NCI-H2107 treated with DMSO at 0.1 percent for 48 hours (cell line): ENCODE data around the gene EN1.

ENCODE experiments used
- DNase-seq: peaks from one replicate; lab custom pipeline; 2025; ENCODE audit not compliant: unreplicated experiment; lab: John Stamatoyannopoulos, UW

The EN1 gene

DNA sequence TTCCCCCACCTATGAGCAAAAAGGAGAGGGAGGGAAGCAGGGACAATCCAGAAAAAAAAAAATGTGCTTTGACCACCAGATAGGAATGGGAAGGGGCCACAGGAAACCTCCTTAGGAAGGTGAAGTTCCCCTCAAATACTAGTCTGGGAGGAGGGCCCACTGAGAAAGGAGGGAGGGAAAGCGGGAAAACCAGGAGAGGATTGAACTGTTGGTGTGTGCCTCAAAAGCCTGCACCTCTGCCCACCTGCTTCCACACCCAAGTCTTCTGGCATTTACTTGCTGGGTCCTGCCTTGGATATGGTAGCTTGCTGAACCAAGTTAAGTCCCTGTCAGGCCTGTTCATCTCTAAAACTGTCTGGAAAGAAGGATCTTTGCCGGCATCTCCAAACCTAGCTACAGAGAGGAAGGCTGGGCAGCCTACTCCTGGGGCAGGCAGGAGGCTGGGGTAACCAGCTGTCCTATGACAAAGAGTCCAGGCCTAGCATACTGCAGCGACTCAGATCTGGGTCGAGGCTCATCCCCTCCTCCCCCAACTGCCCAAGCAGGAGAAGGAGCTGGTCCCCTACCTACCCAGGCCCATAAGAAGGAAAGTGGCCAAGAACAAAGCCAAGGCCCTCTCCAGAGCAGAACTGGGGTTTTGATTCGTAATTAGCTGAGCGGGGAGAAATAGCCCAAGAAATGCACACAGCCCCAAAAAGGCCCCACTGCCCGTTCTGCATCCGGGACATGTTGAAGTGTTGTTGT, 3.0 kb downstream of the EN1 start:
- DNase-seq: no peak

DNA sequence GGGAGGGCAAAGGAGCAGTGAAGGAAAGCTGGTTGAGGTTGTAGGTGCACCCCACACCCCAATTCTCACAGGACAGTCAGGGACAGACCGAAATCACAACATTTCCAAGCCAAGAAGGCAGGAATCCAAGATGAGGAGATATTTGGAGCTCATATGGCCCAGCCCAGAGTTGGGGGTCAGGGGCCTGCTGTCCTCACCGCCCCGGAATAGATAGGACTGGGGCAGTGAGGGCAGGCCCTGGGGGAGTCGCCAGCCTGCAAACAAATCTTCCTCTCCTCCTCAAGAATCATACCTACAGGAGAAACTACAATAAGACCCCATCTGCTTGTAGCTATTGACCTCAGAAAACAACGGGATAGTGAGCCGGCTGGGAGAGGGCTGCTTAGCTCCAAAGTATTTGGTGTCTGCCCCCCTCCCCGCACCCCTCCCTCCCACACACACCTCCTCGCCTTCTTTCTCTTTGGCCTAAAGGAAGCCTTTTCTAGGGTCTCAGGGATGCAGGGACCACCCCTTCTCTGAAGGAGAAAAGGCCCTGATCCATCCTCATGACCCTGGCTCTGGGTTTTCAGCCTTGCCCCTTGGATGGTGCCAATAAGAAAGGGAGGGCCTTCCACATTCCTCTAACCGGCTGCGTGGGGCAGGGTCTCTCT, 3.8 kb downstream of the EN1 start:
- DNase-seq: no peak

DNA sequence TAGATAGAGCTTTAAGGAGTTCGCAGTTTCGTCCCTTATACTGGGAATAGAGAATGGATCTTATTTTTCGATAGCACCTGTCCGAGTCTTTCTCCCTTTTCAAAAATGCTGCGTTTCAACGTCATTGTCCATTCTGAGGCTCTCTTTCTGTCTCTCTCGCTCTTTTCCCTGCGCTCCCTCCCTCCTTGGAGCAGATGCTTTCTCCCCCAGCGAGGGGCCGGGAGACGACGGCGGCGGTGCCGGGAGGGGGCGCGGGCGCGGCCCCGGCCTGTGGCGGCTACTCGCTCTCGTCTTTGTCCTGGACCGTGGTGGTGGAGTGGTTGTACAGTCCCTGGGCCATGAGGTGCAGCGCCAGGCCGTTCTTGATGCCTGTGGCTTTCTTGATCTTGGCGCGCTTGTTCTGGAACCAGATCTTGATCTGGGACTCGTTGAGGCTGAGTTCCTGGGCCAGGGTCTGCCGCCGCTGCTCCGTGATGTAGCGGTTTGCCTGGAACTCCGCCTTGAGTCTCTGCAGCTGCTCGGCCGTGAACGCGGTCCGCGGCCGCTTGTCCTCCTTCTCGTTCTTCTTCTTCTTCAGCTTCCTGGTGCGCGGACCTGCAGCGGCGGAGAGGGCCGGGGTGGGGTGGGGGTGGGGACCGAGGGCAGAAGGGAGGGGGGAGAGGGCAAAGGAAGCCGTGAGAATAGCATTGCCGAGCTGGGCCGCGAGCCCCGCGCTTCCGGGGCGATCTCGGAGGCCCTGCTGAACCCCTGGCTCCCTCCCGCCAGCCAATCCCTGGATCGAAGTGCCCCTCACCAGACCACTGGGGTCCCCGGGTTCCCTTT, 4.6 kb downstream of the EN1 start:
- DNase-seq: no peak

DNA sequence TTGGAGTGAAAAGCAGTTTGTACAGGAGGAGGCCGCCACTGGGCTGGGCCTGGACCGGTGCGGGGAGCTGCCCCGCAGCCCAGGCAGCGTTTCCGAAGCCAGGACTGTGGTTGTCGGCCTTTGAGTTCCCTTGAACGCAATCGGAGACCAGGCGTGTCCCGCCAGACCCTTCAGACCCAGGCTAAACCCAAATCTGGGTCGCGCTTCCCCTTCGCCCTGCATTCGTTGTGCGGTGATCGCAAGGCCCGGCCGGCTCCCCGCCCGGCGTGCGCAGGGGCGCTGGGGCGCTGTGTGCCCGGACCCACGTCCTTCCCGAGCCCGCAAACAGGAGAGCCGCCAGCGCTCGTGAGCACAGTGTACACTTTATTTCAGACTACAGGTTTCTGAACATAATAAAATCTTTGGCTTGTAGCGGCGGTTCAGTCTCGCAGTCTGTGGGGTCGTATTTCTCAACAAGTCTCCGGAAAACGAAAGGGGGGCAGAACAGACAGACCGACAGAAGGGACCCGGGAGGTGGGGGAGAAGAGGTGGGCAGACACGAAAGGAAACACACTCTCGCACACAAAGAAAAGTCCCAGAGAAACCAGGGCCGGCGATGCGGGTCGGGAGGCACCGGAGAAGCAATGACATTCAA, 5.5 kb downstream of the EN1 start:
- DNase-seq: no peak

DNA sequence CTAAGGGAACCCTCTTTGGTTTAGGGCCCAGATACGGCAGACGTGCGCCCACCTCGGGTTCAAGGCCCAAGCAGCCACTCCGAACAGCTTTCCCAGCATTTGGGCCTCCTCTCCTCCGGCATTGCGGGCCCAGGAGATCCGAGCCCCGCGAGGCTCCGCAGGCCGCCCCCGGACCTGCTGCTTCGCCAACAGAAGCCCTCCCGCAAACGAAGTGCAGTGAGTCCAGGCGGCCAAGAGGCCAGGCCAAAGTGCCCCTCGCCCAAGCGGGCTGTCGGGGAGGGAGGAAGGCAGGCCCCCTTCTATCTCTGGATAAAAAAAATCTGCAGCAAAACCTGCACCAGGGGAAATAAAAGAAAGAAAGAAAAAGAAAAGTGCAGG, 6.0 kb downstream of the EN1 start:
- no peak for DNase-seq

DNA sequence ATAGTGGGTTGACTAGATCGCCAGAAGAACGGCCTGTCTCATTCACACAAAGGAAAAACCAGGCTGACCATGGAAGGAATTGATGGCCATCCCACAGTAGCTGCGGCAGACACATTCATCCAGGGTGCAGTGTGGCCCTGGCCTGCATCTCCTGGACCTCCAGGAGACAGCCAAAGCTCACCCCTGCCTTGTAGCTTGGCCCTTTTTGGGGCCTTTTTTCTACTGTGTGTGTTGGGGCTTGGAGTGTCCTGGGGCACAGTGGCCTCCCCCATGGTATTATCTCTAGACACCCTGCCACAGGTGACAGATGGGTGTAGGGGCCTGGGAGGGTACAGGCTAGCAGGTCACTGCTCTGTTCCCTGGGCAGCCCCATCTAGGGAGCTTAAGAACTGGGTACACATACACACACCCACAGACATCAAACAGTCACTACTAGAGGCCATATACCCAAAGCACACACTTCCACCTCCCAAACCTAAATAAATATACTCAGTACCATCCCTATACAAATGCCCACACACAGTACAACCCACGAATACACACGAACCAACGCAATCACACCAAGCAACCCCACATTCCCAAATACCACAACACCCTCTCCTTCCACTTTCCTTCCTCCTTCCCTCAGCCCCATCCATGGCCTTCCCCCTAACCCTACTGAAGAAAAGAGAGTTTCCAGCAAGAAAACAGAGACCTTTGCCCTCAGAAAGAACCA, 8.6 kb downstream of the EN1 start:
- no peak for DNase-seq

DNA sequence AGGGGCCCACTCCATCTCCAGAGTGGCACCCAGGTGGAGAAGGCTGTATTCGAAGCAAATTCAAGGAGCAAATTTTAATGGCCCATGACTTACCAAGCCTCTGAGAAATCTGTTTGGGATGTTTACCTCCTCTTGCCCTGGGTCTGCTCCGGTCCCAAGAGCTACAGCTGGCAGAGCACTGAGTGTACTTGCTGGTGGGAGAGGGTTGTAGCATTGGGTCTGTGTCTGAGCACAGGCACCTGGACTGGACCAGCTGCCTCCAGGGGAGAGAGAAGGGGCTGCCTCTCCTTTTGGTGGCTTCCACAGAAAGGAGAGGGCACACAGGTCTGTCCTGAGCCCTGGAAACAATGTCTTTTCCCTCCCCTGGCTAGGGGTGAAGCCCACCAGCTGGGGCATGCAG, 9.8 kb downstream of the EN1 start:
- no peak for DNase-seq

DNA sequence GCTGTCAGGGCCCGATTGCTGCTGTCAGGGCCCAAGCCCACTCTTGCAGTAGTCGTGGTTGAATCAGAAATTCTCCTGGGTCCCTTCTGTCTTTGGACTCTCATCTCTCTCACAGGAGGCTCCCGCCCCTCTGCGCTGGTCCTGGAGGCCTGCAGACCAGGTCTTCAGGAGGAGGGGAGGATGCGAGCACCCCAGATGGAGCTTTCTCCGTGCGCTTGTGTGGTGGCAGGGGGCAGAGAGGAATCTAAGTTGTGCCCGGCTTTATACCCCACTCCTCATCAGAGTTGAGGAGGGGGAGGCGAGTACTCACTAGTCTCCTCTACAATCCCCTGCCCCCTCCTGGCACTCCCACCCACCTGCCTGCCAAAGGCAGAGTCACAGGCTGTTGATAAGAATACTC, 10.4 kb downstream of the EN1 start:
- DNase-seq: no peak

DNA sequence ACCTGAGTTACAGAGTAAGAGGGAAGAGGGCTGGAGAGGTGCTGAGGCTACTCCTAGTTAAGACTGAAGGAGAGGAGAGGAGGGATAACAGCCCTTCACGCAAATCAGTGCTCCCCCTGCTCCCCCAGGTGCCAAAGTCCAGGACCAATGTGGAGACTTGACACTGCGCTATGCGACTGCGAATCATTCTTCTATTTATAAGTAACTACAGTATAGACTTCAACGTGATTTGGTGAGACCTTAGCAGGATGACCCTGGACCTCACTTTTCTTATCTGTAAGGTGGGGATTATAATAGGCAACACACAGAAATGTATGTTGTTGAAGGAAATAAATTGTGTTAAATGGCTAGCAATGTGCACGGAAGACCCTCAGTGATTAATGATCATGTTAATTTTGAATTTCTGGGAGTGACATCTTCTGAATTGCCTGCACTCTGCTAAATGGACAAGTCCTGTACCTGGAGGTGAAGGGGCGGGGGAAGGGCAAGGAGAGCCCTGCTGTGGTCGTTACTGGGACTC, 11.0 kb downstream of the EN1 start:
- DNase-seq: no peak

DNA sequence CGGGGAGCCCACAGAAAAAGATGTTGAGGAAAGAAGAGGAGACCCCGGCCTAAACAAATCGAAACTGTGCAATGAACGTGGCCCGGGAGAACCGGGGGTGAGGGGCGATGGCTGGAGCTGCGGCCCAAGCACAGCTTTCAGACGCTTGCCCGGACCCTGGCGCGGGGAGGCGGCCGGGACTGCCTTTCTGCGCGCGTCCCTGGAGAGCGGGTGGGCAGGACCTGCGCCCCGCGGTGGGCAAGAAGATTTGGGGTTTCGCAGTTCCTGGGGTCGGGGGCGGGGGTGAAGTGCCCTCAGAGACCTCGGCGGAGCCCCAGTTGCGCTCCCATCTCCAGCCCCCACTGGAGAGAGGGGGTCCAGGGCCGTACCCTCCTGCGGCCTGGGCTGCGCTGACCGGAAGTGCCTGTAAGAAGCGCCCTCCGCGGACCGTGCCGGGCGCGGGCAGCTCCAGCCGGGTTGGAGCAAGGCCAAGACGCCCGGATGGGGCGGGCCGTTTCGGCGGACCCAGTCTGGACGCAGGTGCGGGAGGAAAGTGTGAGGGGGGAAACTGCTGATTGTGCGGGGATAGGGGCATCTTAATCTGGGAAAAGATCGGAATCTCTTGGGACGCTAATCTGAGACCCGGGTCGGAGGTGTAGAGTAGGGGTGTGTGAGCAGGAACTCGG, 11.6 kb downstream of the EN1 start:
- no peak for DNase-seq

DNA sequence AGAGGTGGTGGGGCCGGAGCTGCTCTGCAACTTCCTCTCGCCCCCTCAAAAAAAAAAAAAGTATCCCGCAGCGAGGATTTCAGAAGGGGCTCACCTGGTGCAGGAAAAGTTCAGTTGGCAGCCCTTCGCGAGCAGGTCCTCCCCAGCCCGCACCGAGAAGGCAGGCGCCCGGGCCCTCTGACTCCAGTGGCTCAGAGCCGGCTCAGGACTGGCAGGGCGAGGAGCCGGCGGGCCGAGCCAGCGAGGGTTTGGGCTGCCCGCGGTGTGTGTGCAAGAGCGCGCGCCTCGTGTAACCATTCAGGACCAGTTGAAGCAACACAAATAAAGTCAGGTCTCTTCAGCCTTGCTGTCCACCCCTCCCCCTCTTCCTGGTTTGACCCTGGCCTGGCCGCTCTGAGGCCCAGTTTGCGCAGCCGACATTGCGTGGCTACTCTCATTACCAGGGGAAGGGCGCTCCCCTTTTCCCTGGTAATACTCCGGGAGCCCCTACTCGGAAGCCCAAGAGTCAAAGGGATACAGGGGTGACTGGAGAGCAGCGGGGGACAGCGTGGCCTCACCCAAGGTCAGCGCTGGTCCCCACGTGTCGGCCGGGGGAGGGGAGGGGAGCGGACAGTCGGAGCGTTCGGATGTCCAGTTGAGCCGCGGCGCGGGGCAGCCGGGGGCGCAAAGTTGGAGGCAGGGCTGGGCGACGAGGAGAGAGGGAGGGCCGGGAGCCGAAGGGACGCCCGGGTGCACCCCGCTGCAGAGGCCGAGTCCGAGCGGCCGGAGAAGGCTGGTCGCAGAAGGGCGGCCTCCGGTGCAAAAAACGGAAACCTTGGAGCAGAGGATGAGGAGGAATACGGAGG, 12.3 kb downstream of the EN1 start:
- DNase-seq: no peak

DNA sequence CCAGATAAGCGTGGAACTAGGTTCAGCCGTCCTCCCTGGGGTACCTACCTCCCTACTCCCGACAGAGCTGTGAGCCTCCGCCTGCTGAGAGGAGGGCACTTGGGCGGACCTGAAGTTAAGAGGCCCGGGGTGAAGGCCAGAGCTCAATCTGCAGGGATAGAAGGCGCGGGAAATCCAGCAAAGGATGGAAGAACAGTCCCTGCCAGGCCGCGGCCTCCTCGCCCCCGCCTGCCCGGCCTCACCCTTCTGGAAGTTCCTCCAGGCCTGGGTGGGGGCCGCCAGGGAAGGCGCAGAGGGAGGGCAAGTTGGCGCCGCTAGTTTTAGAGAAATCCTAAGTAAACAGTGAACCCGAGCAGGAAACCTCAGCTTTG, 13.0 kb downstream of the EN1 start:
- DNase-seq: no peak

DNA sequence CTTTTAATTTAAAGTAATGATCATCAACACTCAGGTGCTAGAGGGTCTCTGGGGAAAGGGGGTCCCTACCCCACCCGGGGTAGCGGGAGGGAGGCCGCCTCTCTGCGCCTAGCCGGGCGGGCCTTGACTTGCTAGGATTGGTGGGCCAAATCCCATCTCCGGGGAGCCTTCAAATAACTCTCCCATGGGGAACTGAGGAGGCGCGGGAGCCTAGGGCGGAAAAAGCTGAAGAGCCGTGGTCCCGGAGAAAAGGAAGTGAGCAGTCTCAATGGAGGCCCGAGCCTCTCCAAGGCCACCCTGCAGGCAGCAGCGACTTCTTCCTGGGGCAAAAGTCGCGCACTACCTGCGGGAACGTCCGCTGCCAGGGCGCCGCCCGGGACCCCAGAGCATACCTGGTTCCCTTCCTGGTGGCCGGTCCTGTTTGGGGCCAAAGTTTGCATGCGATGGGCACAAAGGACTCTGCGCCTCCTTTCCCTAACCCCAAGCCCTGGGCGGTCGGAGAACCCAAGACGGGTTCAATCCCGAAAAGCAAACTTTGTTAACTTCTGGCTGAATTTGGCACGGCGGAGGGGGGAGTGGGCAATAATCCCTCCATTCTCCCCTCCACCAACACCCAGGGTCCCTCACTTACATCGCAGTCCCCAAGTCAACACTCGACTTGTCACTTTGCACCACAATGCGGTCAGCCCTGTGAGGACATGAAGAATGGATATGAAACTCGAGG, 13.6 kb downstream of the EN1 start:
- DNase-seq: no peak

DNA sequence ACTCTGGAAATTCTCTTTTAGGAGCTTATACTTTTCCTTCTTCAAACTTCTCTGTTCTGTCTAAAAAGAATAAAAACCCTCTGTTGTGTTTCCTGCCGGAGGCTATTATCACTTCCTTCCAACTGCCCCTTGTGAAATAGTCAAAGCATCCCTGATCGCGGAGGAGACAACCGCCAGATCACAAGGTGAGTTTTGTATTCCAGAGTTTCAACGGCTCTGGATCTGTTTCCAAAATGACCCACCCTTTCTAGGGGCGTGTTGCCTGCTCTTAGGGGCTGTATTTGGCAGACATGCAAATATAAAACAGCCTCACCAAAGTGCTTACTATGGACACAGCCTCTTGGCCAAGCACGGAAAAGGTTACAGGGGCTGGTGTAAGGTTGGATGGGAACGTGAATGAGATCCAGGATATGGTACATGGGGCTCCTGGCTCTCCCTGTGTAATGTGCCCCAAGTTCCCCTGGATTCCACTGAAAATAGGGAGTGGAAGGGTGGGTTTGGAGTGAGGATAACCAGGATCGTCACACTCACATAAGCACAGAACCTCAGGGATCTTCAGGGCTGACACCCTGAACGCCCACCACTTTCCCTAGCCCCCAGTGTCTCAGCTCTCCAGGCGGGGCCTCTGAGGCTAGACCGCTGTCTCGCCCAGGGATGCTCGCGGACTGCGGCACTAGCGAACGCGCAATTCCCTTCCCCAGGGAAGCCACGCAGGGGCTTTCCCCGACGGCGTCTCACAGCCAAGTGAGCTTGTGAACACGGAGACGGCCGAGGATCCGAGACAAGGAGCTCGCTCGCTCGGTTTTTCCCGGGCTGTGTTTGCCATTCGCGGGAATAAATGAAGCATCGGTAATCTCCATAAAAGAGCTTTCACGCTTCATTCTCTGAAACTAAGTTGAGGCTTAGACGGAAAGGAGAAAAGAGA, 14.4 kb downstream of the EN1 start:
- DNase-seq: no peak

DNA sequence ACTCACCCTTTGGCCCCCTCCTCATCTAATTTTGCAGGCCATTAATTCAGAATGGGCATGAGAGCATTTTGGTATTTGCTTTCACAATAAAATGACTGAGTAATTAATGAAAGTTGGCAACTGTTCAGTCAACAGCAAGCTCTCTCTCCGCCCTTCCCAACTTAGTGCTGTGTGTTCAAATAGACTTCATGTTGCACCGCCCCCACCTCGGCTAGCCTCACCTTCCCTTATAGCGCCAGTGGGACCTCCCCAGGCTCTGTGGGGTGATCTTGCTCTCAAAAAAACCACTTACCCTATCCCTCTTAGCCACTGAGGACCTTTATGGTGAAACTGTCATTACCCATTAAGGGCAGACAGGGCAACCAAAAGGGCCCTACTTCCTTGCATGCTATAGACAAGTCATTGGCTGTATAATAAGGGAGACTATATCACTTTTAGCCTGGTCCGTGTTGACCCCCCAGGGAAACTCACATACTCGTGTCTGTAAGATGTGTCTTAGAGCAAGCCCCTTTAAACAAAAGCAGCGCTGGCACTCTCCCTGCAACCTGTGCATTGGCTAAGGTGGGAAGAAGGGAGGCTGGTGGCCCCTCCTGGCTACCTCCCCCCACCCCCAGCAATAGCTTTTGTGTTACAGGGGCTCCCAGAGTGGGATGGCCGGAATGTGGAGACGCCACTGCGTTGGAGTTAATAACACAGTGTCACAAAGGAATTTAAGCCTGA, 15.2 kb downstream of the EN1 start:
- no peak for DNase-seq

DNA sequence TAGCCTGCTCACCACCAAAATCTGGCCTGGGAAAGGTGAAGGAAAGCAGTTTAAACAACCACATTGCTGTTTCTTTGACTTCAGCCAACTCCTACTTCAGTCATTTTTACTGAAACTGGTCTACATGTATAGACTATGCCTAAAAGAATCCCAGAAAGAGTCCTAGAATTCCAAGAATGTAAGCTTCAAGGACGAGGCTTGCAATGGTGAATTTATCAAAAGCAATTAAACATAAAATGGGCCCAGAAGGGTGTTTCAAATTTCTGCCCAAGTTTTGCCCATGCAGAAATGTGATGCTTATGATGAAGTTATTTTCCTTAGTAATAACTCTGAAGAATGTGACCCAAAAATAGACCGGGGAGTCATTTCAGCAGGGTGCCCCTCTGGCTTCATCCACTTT, 16.6 kb downstream of the EN1 start:
- DNase-seq: no peak

DNA sequence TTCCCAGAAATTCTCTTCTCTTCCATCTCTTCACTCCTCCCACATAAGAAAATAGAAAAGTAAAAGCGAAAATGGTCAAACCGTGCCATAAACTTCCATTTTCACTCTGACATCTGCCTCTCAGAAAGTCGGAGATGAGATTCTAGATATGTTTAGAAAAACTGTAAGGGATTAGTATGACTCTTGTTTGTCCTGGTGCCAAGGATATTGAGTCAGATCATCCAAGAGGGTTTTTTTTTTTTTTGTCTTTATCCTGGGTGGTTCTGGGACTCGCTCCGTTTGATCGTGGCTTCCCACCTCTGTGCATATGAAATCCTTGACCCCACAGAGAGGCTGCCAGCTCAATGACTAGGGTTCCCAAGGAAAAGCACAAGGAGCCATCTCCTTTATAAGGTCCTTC, 17.3 kb downstream of the EN1 start:
- no peak for DNase-seq
